Osteoblast (primary cell): ENCODE data around the gene BEGAIN. TPM values are rescaled to one million over a fixed set of nuclear protein-coding genes. Genes with fewer than 3 reads are reported as not detected.

ENCODE experiments used
- DNase-seq: peaks from one replicate; pipeline ENCODE4 v3.0.0; 2011; ENCODE audit warnings: low spot score, mixed read lengths; ENCODE audit not compliant: insufficient read length; ENCODE audit errors: missing footprints
- H2AFZ ChIP-seq: 2 replicates; pipeline ENCODE4 v1.6.0; 2011; ENCODE audit warnings: mild to moderate bottlenecking, low read length
- H3K27ac ChIP-seq: 2 replicates; pipeline ENCODE4 v1.5.1; 2011; ENCODE audit warnings: mild to moderate bottlenecking, low read depth, low read length, moderate library complexity
- H3K27me3 ChIP-seq: 2 replicates; pipeline ENCODE4 v1.6.0; 2012; ENCODE audit warnings: mild to moderate bottlenecking, control low read depth, inconsistent platforms, low read length, moderate library complexity; ENCODE audit not compliant: insufficient read depth
- H3K36me3 ChIP-seq: 2 replicates; pipeline ENCODE4 v1.5.1; 2011; ENCODE audit warnings: mild to moderate bottlenecking, low read length, control low read depth, moderate library complexity; ENCODE audit not compliant: insufficient read depth
- H3K4me1 ChIP-seq: 2 replicates; pipeline ENCODE4 v1.5.1; 2011; ENCODE audit warnings: mild to moderate bottlenecking, low read length, control low read depth, moderate library complexity; ENCODE audit not compliant: insufficient read depth
- H3K4me2 ChIP-seq: 2 replicates; pipeline ENCODE4 v1.6.0; 2011; ENCODE audit warnings: mild to moderate bottlenecking, low read length; ENCODE audit not compliant: insufficient read depth
- H3K4me3 ChIP-seq: fragments of 200-600 bp; sonication (generic); 3 replicates; pipeline ENCODE4 v1.5.1; 2012; ENCODE audit warnings: mild to moderate bottlenecking, low read length, inconsistent platforms; ENCODE audit not compliant: insufficient read depth
- H3K79me2 ChIP-seq: 2 replicates; pipeline ENCODE4 v1.6.0; 2012; ENCODE audit warnings: mild to moderate bottlenecking, low read length, control low read depth, inconsistent platforms; ENCODE audit not compliant: insufficient read depth
- H3K9me3 ChIP-seq: 2 replicates; pipeline ENCODE4 v1.5.1; 2011; ENCODE audit warnings: low read depth, low read length, control low read depth
- H4K20me1 ChIP-seq: 2 replicates; pipeline ENCODE4 v1.6.0; 2012; ENCODE audit warnings: mild to moderate bottlenecking, low read length, control low read depth; ENCODE audit not compliant: insufficient read depth
- CTCF ChIP-seq: IDR thresholded peaks from 2 replicates; pipeline ENCODE4 v1.5.1; 2011; ENCODE audit warnings: mild to moderate bottlenecking, low read depth, low read length, moderate library complexity; ENCODE audit errors: extremely low read depth
- total RNA-seq: library from RNA; depleted of rRNA; stranded (reverse); fragments of >200 nt; gene quantifications from 2 replicates; pipeline ENCODE4 v1.2.3, GENCODE V29; 2012

Gene BEGAIN
- 1.1 TPM in 1 of 2 replicates, not detected in the other for total RNA-seq

- Histone ChIP-seq H3K27me3 (peaks cover 31% of the 10 kb centered on the region), H3K4me2 (peak within 1 kb of the TSS; percentile 69), H3K36me3 (no peaks in the 10 kb centered on the region), H2AFZ (peak within 1 kb of the TSS; percentile 37), H4K20me1 (no peaks in the 10 kb centered on the region), H3K27ac (no peak within 1 kb of the TSS), H3K4me1 (no peaks in the 10 kb centered on the region), H3K79me2 (no peaks in the 10 kb centered on the region), H3K4me3 (peak within 1 kb of the TSS; percentile 62), H3K9me3 (no peaks in the 10 kb centered on the region)
- DNase-seq, result peak; percentile 90
- no peak for TF ChIP-seq CTCF
Observed at GRCh38 chr14:100587086-100587762, at the start of gene BEGAIN. BEGAIN (minus strand) TSS chr14:100587417; CDS start chr14:100587290, 127 bp downstream.

- TF ChIP-seq CTCF, result no peak
- peaks cover 9% of the 10 kb centered on the region for H3K4me1 ChIP-seq
- DNase-seq, result peak; percentile 26
- H3K9me3 ChIP-seq, result no peaks in the 10 kb centered on the region
- H3K36me3 ChIP-seq, result no peaks in the 10 kb centered on the region
- H3K4me2 ChIP-seq, result no peak overlapping the region
- no peak overlapping the region for H3K27ac ChIP-seq
- peaks cover 13% of the 10 kb centered on the region for H3K27me3 ChIP-seq
- H2AFZ ChIP-seq, result no peak overlapping the region
- H3K4me3 ChIP-seq, result no peak overlapping the region
- H4K20me1 ChIP-seq, result no peaks in the 10 kb centered on the region
- no peaks in the 10 kb centered on the region for H3K79me2 ChIP-seq
Observed at GRCh38 chr14:100636559-100636958, 49.3 kb upstream of the BEGAIN start.

GRCh38 chr14:100634026-100634425 lies 46.8 kb upstream of the BEGAIN start:
- Histone ChIP-seq H2AFZ (no peak overlapping the region), H3K79me2 (no peaks in the 10 kb centered on the region)
- no peak for TF ChIP-seq CTCF

GRCh38 chr14:100633406-100633805 lies 46.2 kb upstream of the BEGAIN start:
- Histone ChIP-seq H3K27me3 (peaks cover 13% of the 10 kb centered on the region), H3K9me3 (no peaks in the 10 kb centered on the region), H3K4me1 (no peaks in the 10 kb centered on the region), H3K27ac (no peak overlapping the region), H4K20me1 (no peaks in the 10 kb centered on the region), H3K4me2 (no peak overlapping the region), H3K36me3 (no peaks in the 10 kb centered on the region), H3K79me2 (no peaks in the 10 kb centered on the region), H2AFZ (no peak overlapping the region), H3K4me3 (no peak overlapping the region)
- DNase-seq, result peak; percentile 10
- TF ChIP-seq CTCF, result no peak

More at GRCh38 chr14:100634026-100634425, 46.8 kb upstream of the BEGAIN start:
- Histone ChIP-seq H3K27me3 (peaks cover 13% of the 10 kb centered on the region), H3K36me3 (no peaks in the 10 kb centered on the region), H3K9me3 (no peaks in the 10 kb centered on the region), H3K4me3 (no peak overlapping the region), H3K4me2 (no peak overlapping the region), H3K27ac (no peak overlapping the region), H4K20me1 (no peaks in the 10 kb centered on the region), H3K4me1 (no peaks in the 10 kb centered on the region)
- DNase-seq, result peak; percentile 44
